Glomerular endothelial cell (primary cell): ENCODE data around the gene ABCB4. TPM values are rescaled to one million over a fixed set of nuclear protein-coding genes. Genes with fewer than 3 reads are reported as not detected.
"Not testable (repeated sequence)": the region's sequence is repeated elsewhere in the genome, so short reads cannot be mapped to it uniquely, and the experiment has no call there.

Source experiments
- DNase-seq: peaks from one replicate; pipeline ENCODE4 v3.0.0-alpha.2; 2011; ENCODE audit warnings: low read depth, low spot score; ENCODE audit errors: extremely low read depth
- total RNA-seq: library from RNA; depleted of rRNA; stranded (reverse); fragments of >200 nt; gene quantifications from 2 replicates; pipeline ENCODE4 v1.2.3, GENCODE V29; 2015

The ABCB4 gene
- total RNA-seq, 1 donor from 2014 or later: 0.29 TPM

- DNase-seq: no peak
Measured at GRCh38 chr7:87479951-87480350, 4.5 kb upstream of the ABCB4 start.

- no peak for DNase-seq
Measured at GRCh38 chr7:87476179-87476557, 688 bp upstream of the ABCB4 start.

- no peak for DNase-seq
Measured at GRCh38 chr7:87474533-87475358, 734 bp downstream of the ABCB4 start.

- DNase-seq: no peak
Measured at GRCh38 chr7:87473986-87474385, 1.5 kb downstream of the ABCB4 start.

GRCh38 chr7:87473192-87473591, 2.3 kb downstream of the ABCB4 start:
- DNase-seq: no peak

- no peak for DNase-seq
Measured at GRCh38 chr7:87471473-87471872, 4.0 kb downstream of the ABCB4 start.

GRCh38 chr7:87469204-87469603, 6.3 kb downstream of the ABCB4 start:
- DNase-seq: not testable (repeated sequence)

- DNase-seq: not testable (repeated sequence)
Measured at GRCh38 chr7:87465534-87465880, 10.0 kb downstream of the ABCB4 start.

- not testable (repeated sequence) for DNase-seq
Measured at GRCh38 chr7:87464830-87465533, 10.5 kb downstream of the ABCB4 start.

GRCh38 chr7:87463982-87464381, 11.5 kb downstream of the ABCB4 start:
- DNase-seq: no peak

GRCh38 chr7:87460444-87460843, 15.0 kb downstream of the ABCB4 start:
- DNase-seq: not testable (repeated sequence)

GRCh38 chr7:87459941-87460340, 15.5 kb downstream of the ABCB4 start:
- no peak for DNase-seq

- DNase-seq: no peak
Measured at GRCh38 chr7:87458148-87458547, 17.3 kb downstream of the ABCB4 start.

- DNase-seq: no peak
Measured at GRCh38 chr7:87456247-87456646, 19.2 kb downstream of the ABCB4 start.

GRCh38 chr7:87452279-87452678, 23.2 kb downstream of the ABCB4 start:
- DNase-seq: no peak

- no peak for DNase-seq
Measured at GRCh38 chr7:87451187-87451586, 24.3 kb downstream of the ABCB4 start.

GRCh38 chr7:87450706-87451105, 24.8 kb downstream of the ABCB4 start:
- no peak for DNase-seq

- DNase-seq: no peak
Measured at GRCh38 chr7:87448388-87448787, 27.1 kb downstream of the ABCB4 start.

GRCh38 chr7:87447116-87447635, 28.3 kb downstream of the ABCB4 start:
- DNase-seq: no peak

- DNase-seq: no peak
Measured at GRCh38 chr7:87445897-87446296, 29.6 kb downstream of the ABCB4 start.

GRCh38 chr7:87435546-87435945, 39.9 kb downstream of the ABCB4 start:
- DNase-seq: no peak

- no peak for DNase-seq
Measured at GRCh38 chr7:87432536-87432935, 42.9 kb downstream of the ABCB4 start.
